Sigmoid colon (tissue), 4 donors: ENCODE results near the gene TRAF2.

Source experiments
- EP300 ChIP-seq, 4 donors: sonication (generic); formaldehyde crosslinking; IDR thresholded peaks; one replicate each; pipeline ENCODE4 v1.6.1; 2017; ENCODE audit warnings: antibody characterized with exemption in 4 of 4
- POLR2AphosphoS5 ChIP-seq, 4 donors: sonication (generic); formaldehyde crosslinking; IDR thresholded peaks; one replicate each; pipeline ENCODE4 v1.6.1; 2017; ENCODE audit warnings: antibody characterized with exemption in 4 of 4
- TF ChIP-seq, protein P1 (sequence below), 4 experiments: fragments of 450-650 bp in 3 of 4; fragments of 200-600 bp in 1 of 4; IDR thresholded peaks; one replicate each; pipeline ENCODE4 v1.5.1; 2016 to 2019; ENCODE audit warnings: antibody characterized with exemption in 4 of 4, mild to moderate bottlenecking in 3 of 4, moderate library complexity in 2 of 4

- TF ChIP-seq, protein P1, sequence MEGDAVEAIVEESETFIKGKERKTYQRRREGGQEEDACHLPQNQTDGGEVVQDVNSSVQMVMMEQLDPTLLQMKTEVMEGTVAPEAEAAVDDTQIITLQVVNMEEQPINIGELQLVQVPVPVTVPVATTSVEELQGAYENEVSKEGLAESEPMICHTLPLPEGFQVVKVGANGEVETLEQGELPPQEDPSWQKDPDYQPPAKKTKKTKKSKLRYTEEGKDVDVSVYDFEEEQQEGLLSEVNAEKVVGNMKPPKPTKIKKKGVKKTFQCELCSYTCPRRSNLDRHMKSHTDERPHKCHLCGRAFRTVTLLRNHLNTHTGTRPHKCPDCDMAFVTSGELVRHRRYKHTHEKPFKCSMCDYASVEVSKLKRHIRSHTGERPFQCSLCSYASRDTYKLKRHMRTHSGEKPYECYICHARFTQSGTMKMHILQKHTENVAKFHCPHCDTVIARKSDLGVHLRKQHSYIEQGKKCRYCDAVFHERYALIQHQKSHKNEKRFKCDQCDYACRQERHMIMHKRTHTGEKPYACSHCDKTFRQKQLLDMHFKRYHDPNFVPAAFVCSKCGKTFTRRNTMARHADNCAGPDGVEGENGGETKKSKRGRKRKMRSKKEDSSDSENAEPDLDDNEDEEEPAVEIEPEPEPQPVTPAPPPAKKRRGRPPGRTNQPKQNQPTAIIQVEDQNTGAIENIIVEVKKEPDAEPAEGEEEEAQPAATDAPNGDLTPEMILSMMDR (IDR thresholded peaks at IDR 0.05), result no peak
- TF ChIP-seq POLR2AphosphoS5 (IDR thresholded peaks at IDR 0.05) (no peak), EP300 (IDR thresholded peaks at IDR 0.05) (no peak)
Measured at GRCh38 chr9:136974817-136975535, 88.7 kb downstream of the TRAF2 start.
